Measurements from ENCODE around the gene MUC2. TPM values are rescaled to one million over a fixed set of nuclear protein-coding genes. Genes with fewer than 3 reads are reported as not detected.

MUC2 gene
- total RNA-seq, 4 donors from 2014 or later = 0.08 TPM; not detected in 3

- 75% methylated on average over 4 of the region's 26 CpGs; no CpG with 5 or more reads in 1 of the 2 donors for WGBS, 2 donors (ENCODE audit: low coverage in 1 of 2)
- Histone ChIP-seq H3K27ac (no peak overlapping the region), H3K36me3 (no peaks in the 10 kb centered on the region), H3K4me1 (no peaks in the 10 kb centered on the region), H3K9me3 (no peaks in the 10 kb centered on the region), H3K27me3 (peaks cover 63% of the 10 kb centered on the region), H3K4me3 (no peak overlapping the region)
- TF ChIP-seq EP300 (IDR thresholded peaks at IDR 0.05) = no peak
- ATAC-seq = no peak
These were observed 31.8 kb upstream of the MUC2 start for GRCh38 chr11:1042626-1043562.

- ATAC-seq = no peak
- H3K9me3 ChIP-seq = no peaks in the 10 kb centered on the region
- no peak for TF ChIP-seq POLR2AphosphoS5 (IDR thresholded peaks at IDR 0.05)
- no peak for TF ChIP-seq CTCF (IDR thresholded peaks at IDR 0.05)
- no peak for TF ChIP-seq POLR2A (IDR thresholded peaks at IDR 0.05)
- TF ChIP-seq EP300 (IDR thresholded peaks at IDR 0.05) = no peak
- peaks cover 64% of the 10 kb centered on the region for H3K27me3 ChIP-seq
- H3K36me3 ChIP-seq = no peaks in the 10 kb centered on the region
- H3K27ac ChIP-seq = no peak overlapping the region
- no peak overlapping the region for H3K4me3 ChIP-seq
- H3K4me1 ChIP-seq = no peaks in the 10 kb centered on the region
- 74 to 76% methylated on average over 10 to 12 of the region's 20 CpGs for WGBS, 2 donors (ENCODE audit: low coverage in 1 of 2)
These were observed 31.0 kb upstream of the MUC2 start for GRCh38 chr11:1043563-1044096.

GRCh38 chr11:1044160-1044559, 30.5 kb upstream of the MUC2 start:
- TF ChIP-seq POLR2AphosphoS5 (IDR thresholded peaks at IDR 0.05) (no peak), CTCF (IDR thresholded peaks at IDR 0.05) (no peak), EP300 (IDR thresholded peaks at IDR 0.05) (no peak), POLR2A (IDR thresholded peaks at IDR 0.05) (no peak)
- no peak for ATAC-seq
- H3K27me3 ChIP-seq = peaks cover 67% of the 10 kb centered on the region

GRCh38 chr11:1047595-1048156, 27.0 kb upstream of the MUC2 start:
- TF ChIP-seq EP300 (IDR thresholded peaks at IDR 0.05) = no peak
- no peak for TF ChIP-seq POLR2A (IDR thresholded peaks at IDR 0.05)
- H3K27me3 ChIP-seq = peaks cover 69% of the 10 kb centered on the region
- H3K4me3 ChIP-seq = no peak overlapping the region
- H3K9me3 ChIP-seq = no peaks in the 10 kb centered on the region
- ATAC-seq = no peak
- H3K36me3 ChIP-seq = no peaks in the 10 kb centered on the region
- H3K4me1 ChIP-seq = peaks cover 0 to 8% (median 0%) of the 10 kb centered on the region in 3 donors
- WGBS, 2 donors (ENCODE audit: low coverage in 1 of 2) = 59 to 70% methylated on average over 15 of the region's 22 CpGs
- H3K27ac ChIP-seq = no peak overlapping the region

More at GRCh38 chr11:1044160-1044559, 30.5 kb upstream of the MUC2 start:
- WGBS, 2 donors (ENCODE audit: low coverage in 1 of 2) = 55 to 81% methylated on average over 3 to 5 of the region's 6 CpGs
- H3K4me1 ChIP-seq = no peaks in the 10 kb centered on the region
- H3K36me3 ChIP-seq = no peaks in the 10 kb centered on the region
- H3K9me3 ChIP-seq = no peaks in the 10 kb centered on the region
- H3K27ac ChIP-seq = no peak overlapping the region
- H3K4me3 ChIP-seq = no peak overlapping the region

- ATAC-seq = no peak
- H3K36me3 ChIP-seq = no peaks in the 10 kb centered on the region
- 37 to 53% methylated on average over 6 to 20 of the region's 25 CpGs for WGBS, 2 donors (ENCODE audit: low coverage in 1 of 2)
- TF ChIP-seq POLR2AphosphoS5 (IDR thresholded peaks at IDR 0.05) = no peak
- no peak for TF ChIP-seq POLR2A (IDR thresholded peaks at IDR 0.05)
- TF ChIP-seq CTCF (IDR thresholded peaks at IDR 0.05) = no peak
- TF ChIP-seq EP300 (IDR thresholded peaks at IDR 0.05) = no peak
- peaks cover 0 to 8% (median 0%) of the 10 kb centered on the region in 3 donors for H3K4me1 ChIP-seq
- H3K27ac ChIP-seq = no peak overlapping the region
- no peaks in the 10 kb centered on the region for H3K9me3 ChIP-seq
- no peak overlapping the region for H3K4me3 ChIP-seq
- peaks cover 69% of the 10 kb centered on the region for H3K27me3 ChIP-seq
These were observed 26.2 kb upstream of the MUC2 start for GRCh38 chr11:1048375-1049070.
